ENCODE results near the gene PIPOX.

Gene PIPOX

GRCh38 chr17:29070308-29070707 lies 27.4 kb downstream of the PIPOX start:
- in situ Hi-C loops (cut with HindIII; ENCODE audit: low sequenced_read_pairs) = no loop called here
- H3K4me3 ChIP-seq (ENCODE audit: low read depth, low read length) = no peak overlapping the region
- no peak for TF ChIP-seq CTCF (IDR thresholded peaks at IDR 0.05; ENCODE audit: low read depth, low read length, missing control alignments)
- DNase-seq (ENCODE audit: low read depth) = no peak

GRCh38 chr17:29070781-29071180 lies 27.8 kb downstream of the PIPOX start:
- in situ Hi-C loops (cut with HindIII; ENCODE audit: low sequenced_read_pairs) = no loop called here
- no peak for TF ChIP-seq CTCF (IDR thresholded peaks at IDR 0.05; ENCODE audit: low read depth, low read length, missing control alignments)
- no peak overlapping the region for H3K4me3 ChIP-seq (ENCODE audit: low read depth, low read length)
- DNase-seq (ENCODE audit: low read depth) = no peak

GRCh38 chr17:29071303-29071702 lies 28.4 kb downstream of the PIPOX start:
- in situ Hi-C loops (cut with HindIII; ENCODE audit: low sequenced_read_pairs) = no loop called here
- no peak for DNase-seq (ENCODE audit: low read depth)
- TF ChIP-seq CTCF (IDR thresholded peaks at IDR 0.05; ENCODE audit: low read depth, low read length, missing control alignments) = no peak
- H3K4me3 ChIP-seq (ENCODE audit: low read depth, low read length) = no peak overlapping the region

- H3K4me3 ChIP-seq (ENCODE audit: low read depth, low read length) = no peak overlapping the region
- no peak for DNase-seq (ENCODE audit: low read depth)
- TF ChIP-seq CTCF (IDR thresholded peaks at IDR 0.05; ENCODE audit: low read depth, low read length, missing control alignments) = no peak
- in situ Hi-C loops (cut with HindIII; ENCODE audit: low sequenced_read_pairs) = no loop called here
Measured at GRCh38 chr17:29073045-29073444, 30.1 kb downstream of the PIPOX start.

GRCh38 chr17:29073520-29073919 lies 30.6 kb downstream of the PIPOX start:
- no peak overlapping the region for H3K4me3 ChIP-seq (ENCODE audit: low read depth, low read length)
- no peak for DNase-seq (ENCODE audit: low read depth)
- in situ Hi-C loops (cut with HindIII; ENCODE audit: low sequenced_read_pairs) = no loop called here
- TF ChIP-seq CTCF (IDR thresholded peaks at IDR 0.05; ENCODE audit: low read depth, low read length, missing control alignments) = no peak

GRCh38 chr17:29074488-29074887 lies 31.5 kb downstream of the PIPOX start:
- in situ Hi-C loops (cut with HindIII; ENCODE audit: low sequenced_read_pairs) = no loop called here
- no peak overlapping the region for H3K4me3 ChIP-seq (ENCODE audit: low read depth, low read length)
- DNase-seq (ENCODE audit: low read depth) = no peak
- no peak for TF ChIP-seq CTCF (IDR thresholded peaks at IDR 0.05; ENCODE audit: low read depth, low read length, missing control alignments)

GRCh38 chr17:29076087-29076486 lies 33.1 kb downstream of the PIPOX start:
- in situ Hi-C loops (cut with HindIII; ENCODE audit: low sequenced_read_pairs) = loop anchor here (5.0 kb wide), 2 partner anchors 64 to 119 kb away; no protein-coding TSS in a partner anchor
- DNase-seq (ENCODE audit: low read depth) = no peak
- TF ChIP-seq CTCF (IDR thresholded peaks at IDR 0.05; ENCODE audit: low read depth, low read length, missing control alignments) = no peak
- H3K4me3 ChIP-seq (ENCODE audit: low read depth, low read length) = no peak overlapping the region

Measured in astrocyte of the cerebellum (primary cell).